HTR-8/SVneo (cell line): Measurements from ENCODE around the gene CACNA1A.
"Not testable (repeated sequence)": the region's sequence is repeated elsewhere in the genome, so short reads cannot be mapped to it uniquely, and the experiment has no call there.

ENCODE experiments used
- DNase-seq: peaks from one replicate; pipeline ENCODE4 v3.0.0; 2011; ENCODE audit warnings: low spot score, mixed read lengths; ENCODE audit not compliant: insufficient read length
- FAIRE-seq: peaks from 2 replicates; lab custom pipeline; 2011; peaks lifted over from hg19 to GRCh38; lab: Jason Lieb, UNC

Gene CACNA1A

GRCh38 chr19:13286195-13286985 lies 219.9 kb downstream of the CACNA1A start:
- DNase-seq (no peak), FAIRE-seq (no peak)

GRCh38 chr19:13284929-13285928 lies 221.1 kb downstream of the CACNA1A start:
- DNase-seq (no peak), FAIRE-seq (no peak)

GRCh38 chr19:13283871-13284270 lies 222.4 kb downstream of the CACNA1A start:
- no peak for DNase-seq
- no peak for FAIRE-seq

GRCh38 chr19:13282486-13283065 lies 223.7 kb downstream of the CACNA1A start:
- no peak for FAIRE-seq

GRCh38 chr19:13281567-13282291 lies 224.6 kb downstream of the CACNA1A start:
- DNase-seq, result no peak

More at GRCh38 chr19:13282486-13283065, 223.7 kb downstream of the CACNA1A start:
- no peak for DNase-seq

GRCh38 chr19:13277104-13277809 lies 229.0 kb downstream of the CACNA1A start:
- peak; percentile 73 for FAIRE-seq

More at GRCh38 chr19:13281567-13282291, 224.6 kb downstream of the CACNA1A start:
- FAIRE-seq, result no peak

GRCh38 chr19:13275016-13275722 lies 231.1 kb downstream of the CACNA1A start:
- FAIRE-seq (no peak), DNase-seq (no peak)

More at GRCh38 chr19:13277104-13277809, 229.0 kb downstream of the CACNA1A start:
- peak; percentile 69 for DNase-seq

GRCh38 chr19:13270514-13271105 lies 235.7 kb downstream of the CACNA1A start:
- no peak for FAIRE-seq
- no peak for DNase-seq

- FAIRE-seq, result no peak
Measured at GRCh38 chr19:13269348-13269747, 236.9 kb downstream of the CACNA1A start.

GRCh38 chr19:13267889-13268288 lies 238.4 kb downstream of the CACNA1A start:
- FAIRE-seq, result no peak
- no peak for DNase-seq

More at GRCh38 chr19:13269348-13269747, 236.9 kb downstream of the CACNA1A start:
- no peak for DNase-seq

- DNase-seq, result no peak
- FAIRE-seq, result no peak
Measured at GRCh38 chr19:13267131-13267530, 239.1 kb downstream of the CACNA1A start.

GRCh38 chr19:13262450-13262849 lies 243.8 kb downstream of the CACNA1A start:
- peak; percentile 23 for FAIRE-seq
- DNase-seq, result peak; percentile 71

- DNase-seq (peak; percentile 65), FAIRE-seq (no peak)
Measured at GRCh38 chr19:13260883-13261653, 245.2 kb downstream of the CACNA1A start.

- DNase-seq, result no peak
- FAIRE-seq, result no peak
Measured at GRCh38 chr19:13256918-13257317, 249.4 kb downstream of the CACNA1A start.

- FAIRE-seq, DNase-seq: not testable (repeated sequence)
Measured at GRCh38 chr19:13256398-13256797, 249.9 kb downstream of the CACNA1A start.

- DNase-seq (no peak), FAIRE-seq (no peak)
Measured at GRCh38 chr19:13255719-13256059, 250.6 kb downstream of the CACNA1A start.

GRCh38 chr19:13255041-13255718 lies 251.1 kb downstream of the CACNA1A start:
- no peak for FAIRE-seq

More at GRCh38 chr19:13255041-13255718, 251.1 kb downstream of the CACNA1A start:
- no peak for DNase-seq
